Tongue (tissue), 1 donor: ENCODE results near the gene SNX30. TPM values are rescaled to one million over a fixed set of nuclear protein-coding genes. Genes with fewer than 3 reads are reported as not detected.

ENCODE experiments used
- total RNA-seq: library from RNA; depleted of rRNA; stranded (reverse); fragments of >200 nt; gene quantifications from one replicate; pipeline ENCODE4 v1.2.3, GENCODE V29; 2014

Gene SNX30
- total RNA-seq, 1 donor from 2014 or later = 20.8 TPM

Other genes with a start within 250 kb of the SNX30 start
- 20.5 TPM for gene INIP, start 32.6 kb upstream of the SNX30 start, total RNA-seq
- not detected for gene SLC46A2, start 140.1 kb downstream of the SNX30 start, total RNA-seq